Measurements from ENCODE around the gene GRB2. TPM values are rescaled to one million over a fixed set of nuclear protein-coding genes. Genes with fewer than 3 reads are reported as not detected.
"Not testable (repeated sequence)": the region's sequence is repeated elsewhere in the genome, so short reads cannot be mapped to it uniquely, and the experiment has no call there.

Gene GRB2
- total RNA-seq, 1 donor from 2014 or later: 95.0 TPM

DNA sequence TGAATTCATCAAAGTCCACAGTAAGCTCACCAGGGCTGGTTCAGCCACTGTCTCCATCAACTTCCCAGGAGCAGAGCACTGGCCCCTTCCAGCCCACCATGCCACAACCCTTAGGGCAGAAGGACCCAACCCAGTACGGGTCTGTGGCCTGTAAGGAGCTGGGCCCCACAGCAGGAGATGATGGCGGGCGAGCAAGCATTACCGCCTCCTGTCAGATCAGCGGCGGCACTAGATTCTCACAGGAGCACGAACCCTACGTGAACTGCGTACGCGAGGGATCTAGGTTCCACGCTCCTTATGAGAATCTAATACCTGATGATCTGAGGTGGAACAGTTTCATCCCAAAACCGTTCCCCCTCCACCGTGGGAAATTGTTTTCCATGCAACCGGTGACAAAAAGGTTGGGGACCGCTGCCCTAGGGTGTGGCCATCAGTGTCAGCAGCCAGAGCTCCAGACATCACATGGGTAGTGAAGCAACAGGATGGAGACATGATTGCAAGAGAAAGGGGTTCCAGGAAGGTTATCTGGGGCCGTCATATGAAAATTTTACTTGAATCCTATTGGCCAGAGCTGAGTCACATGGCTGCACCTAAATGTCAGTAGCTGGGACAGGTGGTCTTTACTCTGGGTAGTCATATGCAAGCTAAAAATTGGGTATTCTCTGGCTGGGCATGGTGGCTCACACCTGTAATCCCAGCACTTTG, 103.8 kb downstream of the GRB2 start:
- H3K36me3 Mint-ChIP-seq (ENCODE audit: low read depth, unreplicated experiment): no peaks in the 10 kb centered on the region
- H3K27me3 Mint-ChIP-seq (ENCODE audit: unreplicated experiment): peaks cover 1% of the 10 kb centered on the region
- no peak overlapping the region for H3K27ac Mint-ChIP-seq (ENCODE audit: unreplicated experiment)
- DNase-seq (ENCODE audit: low spot score): no peak
- no peaks in the 10 kb centered on the region for H3K4me1 Mint-ChIP-seq (ENCODE audit: unreplicated experiment)
- H3K4me3 Mint-ChIP-seq (ENCODE audit: unreplicated experiment): no peak overlapping the region
- no peak for TF ChIP-seq CTCF (IDR thresholded peaks at IDR 0.05; ENCODE audit: unreplicated experiment)
- H3K9me3 Mint-ChIP-seq (ENCODE audit: unreplicated experiment): no peaks in the 10 kb centered on the region

GRCh38 chr17:75301049-75301448, 104.4 kb downstream of the GRB2 start:
- Mint-ChIP-seq H3K36me3 (ENCODE audit: low read depth, unreplicated experiment) (no peaks in the 10 kb centered on the region), H3K27ac (ENCODE audit: unreplicated experiment) (no peak overlapping the region), H3K4me3 (ENCODE audit: unreplicated experiment) (no peak overlapping the region), H3K9me3 (ENCODE audit: unreplicated experiment) (no peaks in the 10 kb centered on the region), H3K4me1 (ENCODE audit: unreplicated experiment) (no peaks in the 10 kb centered on the region), H3K27me3 (ENCODE audit: unreplicated experiment) (peaks cover 1% of the 10 kb centered on the region)
- TF ChIP-seq CTCF (IDR thresholded peaks at IDR 0.05; ENCODE audit: unreplicated experiment): no peak
- DNase-seq (ENCODE audit: low spot score): no peak

DNA sequence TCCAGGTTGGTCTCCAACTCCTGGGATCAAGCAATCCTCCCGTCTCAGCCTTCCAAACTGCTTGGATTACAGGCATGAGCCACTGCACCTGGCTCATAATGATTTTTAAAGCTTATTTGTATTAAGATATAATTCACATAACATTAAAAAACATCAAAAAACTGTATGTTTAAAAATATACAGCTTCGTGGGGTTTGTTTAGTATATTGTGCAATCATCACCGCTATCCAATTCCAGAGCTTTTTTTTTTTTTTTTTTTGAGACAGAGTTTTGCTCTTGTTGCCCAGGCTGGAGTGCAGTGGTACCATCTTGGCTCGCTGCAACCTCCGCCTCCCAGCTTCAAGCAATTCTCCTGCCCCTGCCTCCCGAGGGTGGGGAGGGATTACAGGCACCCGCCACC, 105.2 kb downstream of the GRB2 start:
- no peaks in the 10 kb centered on the region for H3K4me1 Mint-ChIP-seq (ENCODE audit: unreplicated experiment)
- no peaks in the 10 kb centered on the region for H3K36me3 Mint-ChIP-seq (ENCODE audit: low read depth, unreplicated experiment)
- no peak overlapping the region for H3K4me3 Mint-ChIP-seq (ENCODE audit: unreplicated experiment)
- H3K9me3 Mint-ChIP-seq (ENCODE audit: unreplicated experiment): no peaks in the 10 kb centered on the region
- no peak for DNase-seq (ENCODE audit: low spot score)
- TF ChIP-seq CTCF (IDR thresholded peaks at IDR 0.05; ENCODE audit: unreplicated experiment): no peak
- H3K27ac Mint-ChIP-seq (ENCODE audit: unreplicated experiment): no peak overlapping the region
- H3K27me3 Mint-ChIP-seq (ENCODE audit: unreplicated experiment): peaks cover 1% of the 10 kb centered on the region

DNA sequence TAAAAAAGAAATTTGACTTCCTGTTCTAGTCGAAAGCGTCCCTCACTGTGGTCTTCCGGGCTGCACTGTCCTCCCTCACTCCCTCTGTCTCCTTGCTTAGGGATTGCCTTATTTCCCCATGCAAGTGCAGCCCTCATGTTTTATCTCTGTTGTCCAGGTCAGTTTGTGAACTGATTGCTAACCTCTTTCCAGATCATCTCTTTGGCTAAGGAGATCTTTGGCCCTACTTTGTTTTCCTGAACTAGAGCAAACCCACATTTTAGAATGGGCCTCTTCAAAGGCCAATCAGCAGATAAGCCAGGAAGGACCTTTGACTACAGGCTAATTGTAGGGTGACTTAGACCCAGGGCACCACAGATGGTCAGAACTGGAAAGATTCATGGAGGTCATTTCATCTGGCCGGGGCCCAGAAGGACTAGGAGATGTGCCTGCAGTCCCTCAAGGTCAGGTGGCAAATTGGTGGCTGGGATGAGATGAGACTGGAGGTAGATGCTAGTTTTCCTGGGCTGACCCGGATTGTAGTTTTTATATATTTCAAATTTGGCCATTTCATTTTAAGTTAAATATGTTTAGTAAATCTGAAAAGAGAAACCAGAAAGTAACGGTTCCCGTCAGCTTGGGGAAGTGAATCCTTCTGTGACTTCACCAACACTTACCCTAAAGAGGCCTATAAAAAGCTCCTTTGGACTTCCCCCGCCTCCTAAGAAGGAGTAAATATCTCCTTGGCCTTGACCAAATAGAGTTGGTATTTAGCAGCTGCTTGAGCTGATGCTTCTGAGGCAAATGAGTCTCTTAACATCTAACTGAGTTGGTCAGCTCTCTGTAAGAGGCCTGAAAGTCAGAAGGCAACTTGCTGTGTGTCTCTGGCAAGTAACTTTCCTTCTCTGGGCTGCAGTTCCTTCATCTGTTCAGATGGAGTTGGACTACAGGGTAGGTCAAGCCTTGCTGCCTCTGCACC, 110.0 kb downstream of the GRB2 start:
- H3K27me3 Mint-ChIP-seq (ENCODE audit: unreplicated experiment): no peaks in the 10 kb centered on the region
- no peak for TF ChIP-seq CTCF (IDR thresholded peaks at IDR 0.05; ENCODE audit: unreplicated experiment)
- no peaks in the 10 kb centered on the region for H3K36me3 Mint-ChIP-seq (ENCODE audit: low read depth, unreplicated experiment)
- no peak overlapping the region for H3K4me3 Mint-ChIP-seq (ENCODE audit: unreplicated experiment)
- H3K9me3 Mint-ChIP-seq (ENCODE audit: unreplicated experiment): no peaks in the 10 kb centered on the region
- no peaks in the 10 kb centered on the region for H3K4me1 Mint-ChIP-seq (ENCODE audit: unreplicated experiment)
- no peak for DNase-seq (ENCODE audit: low spot score)
- no peak overlapping the region for H3K27ac Mint-ChIP-seq (ENCODE audit: unreplicated experiment)

DNA sequence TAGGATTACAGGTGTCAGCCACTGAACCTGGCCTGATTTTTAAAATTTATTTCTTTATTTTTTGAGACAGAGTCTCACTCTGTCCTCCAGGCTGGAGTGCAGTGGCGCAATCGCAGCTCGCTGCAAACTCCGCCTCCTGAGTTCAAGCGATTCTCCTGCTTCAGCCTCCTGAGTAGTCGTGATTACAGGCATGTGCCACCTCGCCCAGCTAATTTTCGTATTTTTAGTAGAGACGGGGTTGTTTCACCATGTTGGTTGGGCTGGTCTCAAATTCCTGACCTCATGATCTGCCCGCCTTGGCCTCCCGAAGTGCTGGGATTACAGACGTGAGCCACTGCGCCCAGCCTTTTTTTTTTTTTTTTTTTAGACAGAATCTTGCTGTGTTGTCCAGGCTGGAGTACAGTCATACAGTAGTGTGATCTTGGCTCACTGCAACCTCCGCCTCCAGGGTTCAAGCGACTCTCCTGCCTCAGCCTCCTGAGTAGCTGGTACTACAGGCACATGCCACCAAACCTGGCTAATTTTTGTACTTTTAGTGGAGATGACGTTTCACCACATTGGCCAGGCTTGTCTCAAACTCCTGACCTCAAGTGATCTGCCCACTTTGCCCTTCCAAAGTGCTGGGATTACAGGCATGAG, 112.5 kb downstream of the GRB2 start:
- not testable (repeated sequence) for H3K36me3 Mint-ChIP-seq (ENCODE audit: low read depth, unreplicated experiment); H3K27me3 Mint-ChIP-seq (ENCODE audit: unreplicated experiment); H3K27ac Mint-ChIP-seq (ENCODE audit: unreplicated experiment); H3K4me1 Mint-ChIP-seq (ENCODE audit: unreplicated experiment); H3K4me3 Mint-ChIP-seq (ENCODE audit: unreplicated experiment); H3K9me3 Mint-ChIP-seq (ENCODE audit: unreplicated experiment); DNase-seq (ENCODE audit: low spot score)

Data from endothelial cell (in vitro differentiated cells).